Measurements from ENCODE around the gene DFFA. TPM values are rescaled to one million over a fixed set of nuclear protein-coding genes. Genes with fewer than 3 reads are reported as not detected.

Gene DFFA, protein sequence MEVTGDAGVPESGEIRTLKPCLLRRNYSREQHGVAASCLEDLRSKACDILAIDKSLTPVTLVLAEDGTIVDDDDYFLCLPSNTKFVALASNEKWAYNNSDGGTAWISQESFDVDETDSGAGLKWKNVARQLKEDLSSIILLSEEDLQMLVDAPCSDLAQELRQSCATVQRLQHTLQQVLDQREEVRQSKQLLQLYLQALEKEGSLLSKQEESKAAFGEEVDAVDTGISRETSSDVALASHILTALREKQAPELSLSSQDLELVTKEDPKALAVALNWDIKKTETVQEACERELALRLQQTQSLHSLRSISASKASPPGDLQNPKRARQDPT
- total RNA-seq (2022; extraction: Qiagen RNA extraction) = 22.0 to 24.8 TPM (median 24.4 TPM) in 5 replicates

DNA sequence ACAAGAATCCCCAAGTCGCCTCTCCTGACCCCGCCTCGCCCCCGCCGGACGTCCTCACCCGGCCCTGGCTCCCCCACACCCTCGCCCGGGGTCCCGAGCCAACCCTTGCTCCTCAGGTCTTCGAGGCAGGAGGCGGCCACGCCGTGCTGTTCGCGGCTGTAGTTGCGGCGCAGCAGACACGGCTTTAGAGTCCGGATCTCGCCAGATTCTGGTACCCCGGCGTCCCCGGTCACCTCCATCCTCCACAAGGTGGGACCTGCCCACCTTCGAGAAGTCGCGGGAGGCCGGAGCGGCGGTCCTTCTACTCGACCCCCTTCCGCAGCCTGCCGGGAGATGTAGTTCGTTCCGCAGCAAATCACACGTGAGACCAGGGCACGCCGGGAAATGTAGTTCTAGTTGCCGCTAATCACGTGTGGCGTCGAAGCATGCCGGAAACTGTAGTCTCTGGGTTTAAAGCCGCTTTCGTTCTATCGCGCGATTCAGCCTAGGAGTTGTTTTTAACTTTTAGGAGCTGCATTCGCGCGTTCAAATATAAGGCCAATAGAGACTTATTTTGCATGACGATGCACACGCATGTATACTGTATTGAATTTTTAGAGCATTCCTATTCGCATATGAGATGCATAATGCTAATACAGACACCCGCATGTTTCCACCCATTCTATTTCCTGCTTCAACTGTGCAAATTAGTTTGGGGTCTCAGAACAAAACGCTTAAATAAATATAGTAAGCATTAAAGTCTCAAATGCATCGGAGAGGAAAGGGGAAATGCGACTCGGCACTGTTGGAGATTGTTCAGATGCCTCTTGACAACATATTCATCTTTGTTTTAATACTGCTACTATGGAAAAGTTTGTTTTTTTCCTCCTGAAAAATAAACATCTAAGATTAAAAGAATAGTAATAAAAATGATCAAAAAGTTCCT lies at the start of gene DFFA:
Gene DFFA (minus strand): TSS at position 310 of the 925 bp plus-strand sequence. CDS start 71 bp downstream, at position 239.

GRCh38 chr1:10474613-10475507 lies 2.5 kb upstream of the DFFA start, which contains the start of gene PEX14:
Gene PEX14, plus strand, starts transcription at chr1:10474950. Its CDS starts 17 bp downstream, at chr1:10474967.

DNA sequence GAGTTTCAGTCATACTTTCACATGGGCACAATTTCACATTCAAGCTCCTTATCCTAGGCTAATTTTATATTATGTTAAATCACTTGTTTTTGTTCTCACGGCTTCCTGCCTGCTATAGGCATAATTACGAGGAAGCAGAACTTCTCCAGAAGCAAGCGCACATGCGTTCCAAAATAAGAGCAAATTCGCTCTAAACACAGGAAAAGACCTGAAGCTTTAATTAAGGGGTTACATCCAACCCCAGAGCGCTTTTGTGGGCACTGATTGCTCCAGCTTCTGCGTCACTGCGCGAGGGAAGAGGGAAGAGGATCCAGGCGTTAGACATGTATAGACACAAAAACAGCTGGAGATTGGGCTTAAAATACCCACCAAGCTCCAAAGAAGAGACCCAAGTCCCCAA lies 22.6 kb downstream of the DFFA start, which contains the start of gene CORT:
Gene CORT (plus strand): TSS at position 281 of the 400 bp plus-strand sequence. CDS start 193 bp downstream, outside the sequence.

GRCh38 chr1:10430216-10431069 lies 41.9 kb downstream of the DFFA start, which contains the start of gene CENPS:
Gene CENPS, plus strand, starts transcription at chr1:10430433. Its CDS starts 85 bp downstream, at chr1:10430518.

Other genes with a start within 250 kb of the DFFA start
- 1,044 to 1,330 TPM (median 1,108 TPM) in 5 replicates for gene PGD, start 73.5 kb downstream of the DFFA start, total RNA-seq (2022; extraction: Qiagen RNA extraction)
- gene CENPS, start 42.1 kb downstream of the DFFA start, total RNA-seq (2022; extraction: Qiagen RNA extraction) = 26.5 to 30.3 TPM (median 29.4 TPM) in 5 replicates
- gene CORT, start 22.5 kb downstream of the DFFA start, total RNA-seq (2022; extraction: Qiagen RNA extraction) = 0.13 to 0.38 TPM (median 0.24 TPM) in 5 replicates
- 14.3 to 15.5 TPM (median 14.5 TPM) in 5 replicates for gene PEX14, start 2.4 kb upstream of the DFFA start, total RNA-seq (2022; extraction: Qiagen RNA extraction)

All from A549 treated with Hydrocortisone at 1 μM for 4 hours (cell line).